Epithelial cell of esophagus (primary cell): ENCODE results near the gene GBA2.

Experiments used
- DNase-seq: peaks from one replicate; pipeline ENCODE4 v3.0.0; 2010; ENCODE audit warnings: low read depth
- H3K4me3 ChIP-seq: 2 replicates; pipeline ENCODE4 v1.5.1; 2011; ENCODE audit warnings: mild to moderate bottlenecking, low read length, control low read depth
- CTCF ChIP-seq: IDR thresholded peaks from 2 replicates; pipeline ENCODE4 v1.5.1; 2011; ENCODE audit warnings: low read depth, mild to moderate bottlenecking, low read length, control low read depth, inconsistent platforms; ENCODE audit not compliant: insufficient read depth; ENCODE audit errors: missing control alignments

The GBA2 gene

GRCh38 chr9:35748858-35749514, at the start of gene GBA2, which contains the start of gene RGP1:
TSS of gene GBA2 (minus strand) at chr9:35749228. CDS start at chr9:35748704, 524 bp downstream.
TSS of gene RGP1 (plus strand) at chr9:35749287. CDS start at chr9:35749756, 469 bp downstream.
- H3K4me3 ChIP-seq: peak within 1 kb of the TSS; percentile 80
- TF ChIP-seq CTCF: no peak
- peak; percentile 76 for DNase-seq

DNA sequence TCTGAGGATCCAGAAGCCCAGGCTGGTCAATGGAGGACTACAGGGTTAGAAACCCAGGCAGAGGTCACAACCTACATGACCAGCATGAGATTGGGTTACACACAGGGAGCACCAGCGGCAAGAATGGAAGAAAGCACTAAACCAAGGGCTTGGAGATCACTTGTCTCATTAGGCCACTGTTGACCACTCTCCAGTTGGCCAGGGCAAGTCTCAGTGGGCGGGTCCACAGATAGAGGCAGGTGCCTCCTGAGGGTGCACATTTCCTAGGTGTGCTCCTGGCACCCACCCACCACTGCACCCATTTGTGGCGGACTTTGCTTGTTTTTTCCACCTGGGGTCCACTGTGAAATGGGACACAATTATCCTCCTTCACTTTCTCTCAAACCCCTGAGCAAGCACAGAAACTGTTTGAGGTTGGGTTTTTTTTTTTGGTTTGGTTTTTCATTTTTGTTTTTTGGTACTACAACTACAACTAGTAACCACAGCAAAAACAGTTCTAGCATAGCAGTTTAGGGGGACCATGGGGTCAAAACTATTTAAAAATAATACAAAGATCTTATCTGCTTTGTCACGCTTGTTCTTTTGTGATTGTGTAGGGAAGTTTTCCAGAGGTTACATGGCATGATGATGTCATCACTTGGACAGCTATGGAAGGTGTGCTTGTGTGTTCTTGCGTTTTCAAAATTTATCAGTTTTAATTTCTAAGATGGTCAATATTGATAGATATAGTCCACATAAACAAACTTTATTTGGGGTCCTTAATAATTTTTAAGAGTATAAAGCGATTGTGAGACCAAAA, 48.5 kb upstream of the GBA2 start:
- DNase-seq: no peak
- TF ChIP-seq CTCF: no peak
- H3K4me3 ChIP-seq: no peak overlapping the region

GRCh38 chr9:35795695-35796094, 46.7 kb upstream of the GBA2 start:
- no peak for TF ChIP-seq CTCF
- no peak overlapping the region for H3K4me3 ChIP-seq
- peak; percentile 59 for DNase-seq

- no peak for DNase-seq
- no peak overlapping the region for H3K4me3 ChIP-seq
These were observed 44.4 kb upstream of the GBA2 start for GRCh38 chr9:35793461-35793860.

DNA sequence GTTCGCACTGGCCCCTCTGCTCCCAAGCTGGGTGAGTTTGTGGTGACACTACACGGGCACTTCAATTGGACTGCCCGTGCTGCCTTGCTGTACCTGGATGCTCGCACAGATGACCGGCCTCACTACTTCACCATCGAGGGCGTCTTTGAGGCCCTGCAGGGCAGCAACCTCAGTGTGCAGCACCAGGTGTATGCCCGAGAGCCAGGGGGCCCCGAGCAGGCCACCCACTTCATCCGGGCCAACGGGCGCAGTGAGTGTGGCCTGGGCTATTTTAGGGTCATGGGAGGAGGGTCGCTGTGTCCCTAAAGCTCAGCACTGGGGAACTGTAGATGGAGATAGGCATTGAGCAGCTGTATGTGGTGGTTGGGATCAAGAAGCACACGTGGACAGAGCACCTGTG, 43.8 kb upstream of the GBA2 start:
- no peak for DNase-seq
- H3K4me3 ChIP-seq: no peak overlapping the region
- TF ChIP-seq CTCF: no peak

More at GRCh38 chr9:35793461-35793860, 44.4 kb upstream of the GBA2 start:
- TF ChIP-seq CTCF: no peak

DNA sequence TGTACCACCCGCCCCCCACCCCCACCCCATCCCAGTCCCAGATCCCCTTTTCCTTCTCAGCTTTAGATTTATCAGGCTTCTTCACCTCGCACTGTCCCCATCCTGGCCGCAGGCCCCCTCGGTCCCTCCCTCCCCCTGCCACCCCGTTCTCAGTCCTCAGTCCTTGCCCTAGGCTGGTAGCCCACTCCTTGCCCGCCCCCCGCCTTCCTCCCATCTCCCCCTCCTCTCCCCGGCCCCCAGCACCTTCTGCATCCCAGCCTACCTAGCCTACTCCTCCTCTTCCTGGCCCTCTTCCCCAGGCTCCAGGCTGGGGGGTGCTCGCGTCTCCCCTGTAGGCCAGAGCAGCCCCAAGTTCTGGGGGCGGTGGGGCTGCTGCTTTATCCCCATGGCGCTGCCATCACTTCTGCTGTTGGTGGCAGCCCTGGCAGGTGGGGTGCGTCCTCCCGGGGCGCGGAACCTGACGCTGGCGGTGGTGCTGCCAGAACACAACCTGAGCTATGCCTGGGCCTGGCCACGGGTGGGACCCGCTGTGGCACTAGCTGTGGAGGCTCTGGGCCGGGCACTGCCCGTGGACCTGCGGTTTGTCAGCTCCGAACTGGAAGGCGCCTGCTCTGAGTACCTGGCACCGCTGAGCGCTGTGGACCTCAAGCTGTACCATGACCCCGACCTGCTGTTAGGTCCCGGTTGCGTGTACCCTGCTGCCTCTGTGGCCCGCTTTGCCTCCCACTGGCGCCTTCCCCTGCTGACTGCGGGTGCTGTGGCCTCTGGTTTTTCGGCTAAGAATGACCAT, 43.2 kb upstream of the GBA2 start:
- TF ChIP-seq CTCF: no peak
- H3K4me3 ChIP-seq: no peak overlapping the region

More for the DNA sequence above, 43.2 kb upstream of the GBA2 start:
- DNase-seq: no peak
